Liver (tissue), 9 donors: ENCODE measurements around the gene FOXO6. TPM values are rescaled to one million over a fixed set of nuclear protein-coding genes. Genes with fewer than 3 reads are reported as not detected.

Experiments
- DNase-seq: peaks from one replicate; pipeline ENCODE4 v3.0.0-alpha.2; 2017; ENCODE audit warnings: low spot score
- H3K27ac ChIP-seq, 2 donors: one replicate each; pipeline ENCODE4 v1.7.0; 2013; ENCODE audit warnings: inconsistent platforms in 2 of 2, low read length in 2 of 2, control low read depth in 1 of 2, low read depth in 1 of 2, mild to moderate bottlenecking in 1 of 2
- H3K27me3 ChIP-seq, 4 donors: one replicate each; pipeline versions ENCODE4 v1.6.1 to v1.7.0; 2013; ENCODE audit warnings: low read length in 3 of 4, inconsistent platforms in 1 of 4, mild to moderate bottlenecking in 1 of 4, moderate library complexity in 1 of 4; ENCODE audit not compliant: control insufficient read depth in 4 of 4, insufficient read depth in 4 of 4
- H3K36me3 ChIP-seq, 4 donors: one replicate each; pipeline versions ENCODE4 v1.6.1 to v1.7.0; 2013; ENCODE audit warnings: low read length in 3 of 4, mild to moderate bottlenecking in 3 of 4, low read depth in 1 of 4, moderate library complexity in 1 of 4; ENCODE audit not compliant: control insufficient read depth in 4 of 4, insufficient read depth in 3 of 4
- H3K4me1 ChIP-seq, 4 donors: one replicate each; pipeline versions ENCODE4 v1.6.1 to v1.7.0; 2013; ENCODE audit warnings: low read length in 3 of 4, mild to moderate bottlenecking in 3 of 4, moderate library complexity in 1 of 4; ENCODE audit not compliant: control insufficient read depth in 4 of 4, insufficient read depth in 4 of 4
- H3K4me3 ChIP-seq, 3 donors: one replicate each; pipeline versions ENCODE4 v1.6.1 to v1.7.0; 2013; ENCODE audit warnings: low read length in 3 of 3, control low read depth in 1 of 3, low read depth in 1 of 3, mild to moderate bottlenecking in 1 of 3
- H3K9ac ChIP-seq, 2 donors: one replicate each; pipeline ENCODE4 v1.7.0; 2013; ENCODE audit warnings: low read length in 2 of 2, mild to moderate bottlenecking in 2 of 2, moderate library complexity in 2 of 2, control low read depth in 1 of 2, low read depth in 1 of 2
- H3K9me3 ChIP-seq, 4 donors: one replicate each; pipeline versions ENCODE4 v1.6.1 to v1.7.0; 2013; ENCODE audit warnings: low read length in 3 of 4; ENCODE audit not compliant: control insufficient read depth in 4 of 4
- ATF3 ChIP-seq: IDR thresholded peaks from 2 replicates; pipeline ENCODE4 v1.6.1; 2016; ENCODE audit warnings: antibody characterized with exemption
- CTCF ChIP-seq: fragments of 150-350 bp; IDR thresholded peaks from 2 replicates; pipeline ENCODE4 v1.5.1; 2017; ENCODE audit warnings: improper control_type of control experiment, low read depth, low read length; ENCODE audit not compliant: missing input control
- EGR1 ChIP-seq, 2 donors: IDR thresholded peaks; 2 replicates each; pipeline ENCODE4 v1.6.1; 2016 to 2018; ENCODE audit warnings: antibody characterized with exemption in 2 of 2, low read depth in 2 of 2
- FOXA1 ChIP-seq: IDR thresholded peaks from 2 replicates; pipeline ENCODE4 v1.6.1; 2016; ENCODE audit warnings: antibody characterized with exemption
- GABPA ChIP-seq, 2 donors: IDR thresholded peaks in 1 of 2; conservative IDR thresholded peaks in 1 of 2; 2 replicates each; pipeline ENCODE4 v1.6.1; 2016; ENCODE audit warnings: antibody characterized with exemption in 2 of 2, mild to moderate bottlenecking in 1 of 2, moderate library complexity in 1 of 2
- HNF4G ChIP-seq: IDR thresholded peaks from 2 replicates; pipeline ENCODE4 v1.6.1; 2016; ENCODE audit warnings: antibody characterized with exemption
- JUND ChIP-seq, 2 donors: IDR thresholded peaks; 2 replicates each; pipeline ENCODE4 v1.6.1; 2016; ENCODE audit warnings: antibody characterized with exemption in 2 of 2
- MAX ChIP-seq: IDR thresholded peaks from 2 replicates; pipeline ENCODE4 v1.6.1; 2016; ENCODE audit warnings: antibody characterized with exemption
- RAD21 ChIP-seq, 2 donors: IDR thresholded peaks; 2 replicates each; pipeline ENCODE4 v1.6.1; 2016; ENCODE audit warnings: antibody characterized with exemption in 2 of 2, mild to moderate bottlenecking in 2 of 2
- REST ChIP-seq: IDR thresholded peaks from 2 replicates; pipeline ENCODE4 v1.6.1; 2016; ENCODE audit warnings: antibody characterized with exemption, mild to moderate bottlenecking
- RXRA ChIP-seq, 2 donors: IDR thresholded peaks; 2 replicates each; pipeline ENCODE4 v1.6.1; 2017 to 2018; ENCODE audit warnings: antibody characterized with exemption in 2 of 2, mild to moderate bottlenecking in 1 of 2
- SP1 ChIP-seq: IDR thresholded peaks from 2 replicates; pipeline ENCODE4 v1.6.1; 2018; ENCODE audit warnings: antibody characterized with exemption, mild to moderate bottlenecking
- TAF1 ChIP-seq: conservative IDR thresholded peaks from 2 replicates; pipeline ENCODE4 v1.6.1; 2016; ENCODE audit warnings: antibody characterized with exemption, mild to moderate bottlenecking
- YY1 ChIP-seq: IDR thresholded peaks from 2 replicates; pipeline ENCODE4 v1.6.1; 2016; ENCODE audit warnings: antibody characterized with exemption, mild to moderate bottlenecking
- ZBTB33 ChIP-seq: IDR thresholded peaks from 2 replicates; pipeline ENCODE4 v1.6.1; 2016; ENCODE audit warnings: antibody characterized with exemption
- WGBS: extraction: QIAGEN DNeasy Blood & Tissue Kit; methylation state at CpG from one replicate; pipeline ENCODE4 v1.1.7; 2013; 5-methylcytosine and 5-hydroxymethylcytosine counted together
- polyA plus RNA-seq, 2 donors: library from polyadenylated mRNA; stranded (reverse) in 1 of 2; unstranded in 1 of 2; fragments of 200-250 nt in 1 of 2; fragments of >200 nt in 1 of 2; fragmentation: Nextera tagmentation in 1 of 2; extraction: Ambion mirVana in 1 of 2; gene quantifications; one replicate each; pipeline versions ENCODE4 v1.2.1 to v1.2.3, GENCODE V29; 2013 to 2015
- total RNA-seq, 2 donors: library from RNA; depleted of rRNA; stranded (reverse); fragments of >200 nt; gene quantifications; one replicate each; pipeline ENCODE4 v1.2.3, GENCODE V29; 2014
- donor health status: healthy.
- donor health status: healthy.
- donor health status: healthy.
- donor health status: healthy.
- donor health status: healthy.

Gene FOXO6
- total and polyA plus RNA-seq, 4 donors: 0.02 to 0.09 (median 0.08) TPM; not detected in 1

GRCh38 chr1:41417335-41417682, 56.1 kb downstream of the FOXO6 start:
- H3K27ac ChIP-seq: no peak overlapping the region
- H3K4me1 ChIP-seq: no peaks in the 10 kb centered on the region
- no peaks in the 10 kb centered on the region for H3K9me3 ChIP-seq
- no peak overlapping the region for H3K9ac ChIP-seq
- no peak overlapping the region for H3K4me3 ChIP-seq
- 17% methylated on average over 1 of the region's 1 CpG for WGBS
- DNase-seq: no peak
- no peak for TF ChIP-seq SP1
- no peak for TF ChIP-seq REST
- TF ChIP-seq MAX: no peak
- no peak for TF ChIP-seq ATF3
- TF ChIP-seq HNF4G: no peak
- no peak for TF ChIP-seq JUND (IDR thresholded peaks at IDR 0.05)
- TF ChIP-seq EGR1 (IDR thresholded peaks at IDR 0.05; ENCODE audit: low read depth in 2 of 2): no peak
- TF ChIP-seq RXRA (IDR thresholded peaks at IDR 0.05): no peak
- no peak for TF ChIP-seq FOXA1
- TF ChIP-seq CTCF: no peak
- no peak for TF ChIP-seq ZBTB33
- no peaks in the 10 kb centered on the region for H3K27me3 ChIP-seq
- no peaks in the 10 kb centered on the region for H3K36me3 ChIP-seq

- no peak for TF ChIP-seq YY1
- no peak for TF ChIP-seq GABPA (IDR thresholded peaks at IDR 0.05 in 1 of 2, conservative IDR thresholded peaks at IDR 0.05 in 1 of 2)
- TF ChIP-seq SP1: no peak
- no peak for TF ChIP-seq TAF1
- TF ChIP-seq RAD21 (IDR thresholded peaks at IDR 0.05): no peak
These were observed 56.5 kb downstream of the FOXO6 start for GRCh38 chr1:41417746-41418145.

More at GRCh38 chr1:41417746-41418145, 56.5 kb downstream of the FOXO6 start:
- Histone ChIP-seq H3K4me3 (no peak overlapping the region), H3K27ac (no peak overlapping the region), H3K36me3 (no peaks in the 10 kb centered on the region), H3K27me3 (no peaks in the 10 kb centered on the region), H3K9me3 (no peaks in the 10 kb centered on the region), H3K4me1 (no peaks in the 10 kb centered on the region), H3K9ac (no peak overlapping the region)
- 64% methylated on average over 6 of the region's 6 CpGs for WGBS
- no peak for DNase-seq
